ENCODE measurements around the gene GK.
A peak's percentile ranks its signal among the peaks of the same experiment; 100 is the strongest.
"Not testable (repeated sequence)": the region's sequence is repeated elsewhere in the genome, so short reads cannot be mapped to it uniquely, and the experiment has no call there.

GK gene

GRCh38 chrX:30620125-30620524 lies 33.1 kb upstream of the GK start:
- H3K27ac ChIP-seq = no peak overlapping the region
- TF ChIP-seq CTCF (conservative IDR thresholded peaks at IDR 0.05) (no peak), ZFX (IDR thresholded peaks at IDR 0.05) (no peak)

- H3K27ac ChIP-seq = no peak overlapping the region
- TF ChIP-seq ZFX (IDR thresholded peaks at IDR 0.05) (no peak), CTCF (conservative IDR thresholded peaks at IDR 0.05) (no peak)
Measured at GRCh38 chrX:30620980-30621618, 32.1 kb upstream of the GK start.

GRCh38 chrX:30622361-30622760 lies 30.9 kb upstream of the GK start:
- no peak for TF ChIP-seq CTCF (conservative IDR thresholded peaks at IDR 0.05)
- TF ChIP-seq ZFX (IDR thresholded peaks at IDR 0.05) = no peak
- no peak overlapping the region for H3K27ac ChIP-seq

GRCh38 chrX:30626402-30626801 lies 26.8 kb upstream of the GK start:
- TF ChIP-seq ZFX (IDR thresholded peaks at IDR 0.05) (no peak), CTCF (conservative IDR thresholded peaks at IDR 0.05) (no peak)
- H3K27ac ChIP-seq = no peak overlapping the region

GRCh38 chrX:30627818-30628652 lies 25.2 kb upstream of the GK start:
- H3K27ac ChIP-seq = no peak overlapping the region
- TF ChIP-seq ZFX (IDR thresholded peaks at IDR 0.05) (no peak), CTCF (conservative IDR thresholded peaks at IDR 0.05) (no peak)

GRCh38 chrX:30634070-30634469 lies 19.2 kb upstream of the GK start:
- H3K27ac ChIP-seq = not testable (repeated sequence)

GRCh38 chrX:30635630-30636029 lies 17.6 kb upstream of the GK start:
- no peak for TF ChIP-seq ZFX (IDR thresholded peaks at IDR 0.05)
- peak; percentile 60 for TF ChIP-seq CTCF (conservative IDR thresholded peaks at IDR 0.05)
- H3K27ac ChIP-seq = no peak overlapping the region
